IMR-90 (cell line): ENCODE measurements around the gene PON1.

Experiments used
- CEBPB ChIP-seq: IDR thresholded peaks from 2 replicates; pipeline ENCODE4 v1.6.1; 2012; ENCODE audit warnings: low read depth, low read length, improper control_type of control experiment
- CTCF ChIP-seq: conservative IDR thresholded peaks from 2 replicates; pipeline ENCODE4 v1.5.1; 2012; ENCODE audit warnings: mild to moderate bottlenecking, low read depth, low read length, improper control_type of control experiment
- ELK1 ChIP-seq: fragments of 150-350 bp; IDR thresholded peaks from 2 replicates; pipeline ENCODE4 v1.6.1; 2016; ENCODE audit warnings: low read depth, mild to moderate bottlenecking, low read length, moderate library complexity, borderline replicate concordance
- FOS ChIP-seq: fragments of 150-350 bp; IDR thresholded peaks from 2 replicates; pipeline ENCODE4 v1.6.1; 2016; ENCODE audit warnings: low read depth, low read length
- MAZ ChIP-seq: IDR thresholded peaks from 2 replicates; pipeline ENCODE4 v1.6.1; 2012; ENCODE audit warnings: low read depth, mild to moderate bottlenecking, low read length, improper control_type of control experiment, moderate library complexity, borderline replicate concordance
- MXI1 ChIP-seq: IDR thresholded peaks from 2 replicates; pipeline ENCODE4 v1.6.1; 2012; ENCODE audit warnings: low read depth, mild to moderate bottlenecking, low read length, moderate library complexity, borderline replicate concordance
- POLR2A ChIP-seq: IDR thresholded peaks from 2 replicates; pipeline ENCODE4 v1.6.1; 2012; ENCODE audit warnings: mild to moderate bottlenecking, low read depth, low read length
- RFX5 ChIP-seq: IDR thresholded peaks from 2 replicates; pipeline ENCODE4 v1.8.0; 2012; ENCODE audit warnings: low read depth, mild to moderate bottlenecking, low read length, moderate library complexity
- USF2 ChIP-seq: fragments of 150-350 bp; IDR thresholded peaks from 2 replicates; pipeline ENCODE4 v1.6.1; 2017; ENCODE audit warnings: mild to moderate bottlenecking, antibody characterized with exemption, low read length, low read depth

GRCh38 chr7:95304990-95305389 is 19.3 kb downstream of the PON1 start:
- TF ChIP-seq CTCF (no peak), RFX5 (no peak), MXI1 (no peak), USF2 (no peak), CEBPB (no peak), POLR2A (no peak), MAZ (no peak), FOS (no peak), ELK1 (no peak)
